Suprapubic skin (tissue), 4 donors: ENCODE data around the gene HPCAL1. TPM values are rescaled to one million over a fixed set of nuclear protein-coding genes. Genes with fewer than 3 reads are reported as not detected.

Source experiments
- DNase-seq, 2 donors: peaks; one replicate each; pipeline ENCODE4 v3.0.0-alpha.2; 2019; ENCODE audit warnings: low spot score in 2 of 2
- H3K27ac ChIP-seq: fragments of 200-600 bp; sonication (generic); one replicate; pipeline ENCODE4 v1.5.1; 2019
- H3K27me3 ChIP-seq: fragments of 200-600 bp; sonication (generic); one replicate; pipeline ENCODE4 v1.5.1; 2019
- H3K36me3 ChIP-seq: fragments of 200-600 bp; sonication (generic); one replicate; pipeline ENCODE4 v1.5.1; 2019
- H3K4me1 ChIP-seq: fragments of 200-600 bp; sonication (generic); one replicate; pipeline ENCODE4 v1.5.1; 2019
- H3K4me3 ChIP-seq: fragments of 200-600 bp; sonication (generic); one replicate; pipeline ENCODE4 v1.5.1; 2019; ENCODE audit warnings: mild to moderate bottlenecking
- H3K9me3 ChIP-seq: fragments of 200-600 bp; sonication (generic); one replicate; pipeline ENCODE4 v1.5.1; 2019
- EP300 ChIP-seq: sonication (generic); formaldehyde crosslinking; IDR thresholded peaks from one replicate; pipeline ENCODE4 v1.6.1; 2017; ENCODE audit warnings: antibody characterized with exemption
- POLR2A ChIP-seq, 2 donors: fragments of 450-650 bp; IDR thresholded peaks; one replicate each; pipeline ENCODE4 v1.6.1; 2017; ENCODE audit warnings: antibody characterized with exemption in 2 of 2, mild to moderate bottlenecking in 2 of 2, moderate library complexity in 2 of 2
- POLR2AphosphoS5 ChIP-seq, 3 donors: sonication (generic); formaldehyde crosslinking; IDR thresholded peaks; one replicate each; pipeline ENCODE4 v1.6.1; 2017; ENCODE audit warnings: antibody characterized with exemption in 3 of 3
- WGBS: methylation state at CpG from one replicate; pipeline ENCODE4 v1.1.5; 2018; 5-methylcytosine and 5-hydroxymethylcytosine counted together
- total RNA-seq, 4 donors: library from RNA; depleted of rRNA; stranded (reverse); fragments of >200 nt; gene quantifications; one replicate each; pipeline ENCODE4 v1.1.0, GENCODE V29; 2016
- TF ChIP-seq, protein P1 (sequence below), 2 donors: fragments of 200-600 bp in 1 of 2; fragments of 450-650 bp in 1 of 2; sonication (generic) in 1 of 2; IDR thresholded peaks; one replicate each; pipeline ENCODE4 v1.5.1; 2016 to 2019; ENCODE audit warnings: antibody characterized with exemption in 2 of 2, mild to moderate bottlenecking in 1 of 2, moderate library complexity in 1 of 2

Gene HPCAL1
- total RNA-seq, 4 donors from 2014 or later: 27.7 to 40.7 (median 35.3) TPM

DNA sequence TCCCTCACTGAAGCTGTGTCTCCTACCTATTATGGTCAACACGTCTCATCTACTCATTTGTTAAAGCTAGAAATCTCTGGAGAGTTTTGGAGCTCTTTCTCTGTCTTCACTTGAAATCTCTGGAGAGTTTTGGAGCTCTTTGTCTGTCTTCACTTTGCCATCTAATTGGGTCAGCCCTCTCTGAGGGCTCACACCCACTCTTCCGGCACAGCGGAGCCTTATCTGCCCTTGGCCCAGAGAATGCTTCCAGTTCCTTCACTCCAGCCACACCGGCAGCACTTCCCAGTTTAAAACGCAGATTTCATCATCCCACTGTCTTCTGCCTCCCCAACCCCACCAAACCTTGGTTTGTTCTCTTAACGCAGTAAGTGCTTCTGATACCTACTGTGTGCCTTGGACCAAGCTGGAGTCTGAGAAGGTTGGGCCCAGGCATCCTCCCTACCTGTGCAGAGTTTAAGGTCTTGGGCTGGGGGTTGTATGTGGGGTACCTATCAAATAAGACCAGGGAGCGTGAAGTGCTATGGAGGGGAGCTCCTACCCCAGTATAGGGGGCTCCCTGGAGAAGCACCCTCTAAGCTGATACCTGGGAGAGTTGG is 5.0 kb downstream of the HPCAL1 start:
- TF ChIP-seq EP300 (no peak), POLR2AphosphoS5 (IDR thresholded peaks at IDR 0.05) (no peak)
- H3K4me3 ChIP-seq: no peak overlapping the region
- peaks cover 33% of the 10 kb centered on the region for H3K4me1 ChIP-seq
- DNase-seq: no peak
- no peaks in the 10 kb centered on the region for H3K27me3 ChIP-seq
- H3K36me3 ChIP-seq: no peaks in the 10 kb centered on the region
- H3K9me3 ChIP-seq: no peaks in the 10 kb centered on the region
- H3K27ac ChIP-seq: no peak overlapping the region
- 79% methylated on average over 7 of the region's 7 CpGs for WGBS

DNA sequence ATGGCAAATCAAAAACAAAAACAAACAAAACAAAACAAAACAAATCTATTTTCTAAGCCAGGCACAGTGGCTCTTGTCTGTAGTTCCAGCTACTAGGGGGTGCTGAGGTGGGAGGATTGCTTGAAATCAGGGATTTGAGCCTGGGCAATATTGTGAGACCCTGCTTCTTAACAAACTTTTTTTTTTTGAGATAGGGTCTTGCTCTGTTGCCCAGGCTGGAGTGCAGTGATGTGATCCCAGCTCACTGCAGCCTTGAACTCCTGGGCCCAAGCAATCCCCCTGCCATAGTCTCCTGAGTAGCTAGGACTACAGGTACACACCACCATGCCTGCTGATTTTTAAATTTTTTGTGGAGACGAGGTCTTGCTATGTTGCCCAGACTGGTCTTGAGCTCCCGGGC is 6.2 kb downstream of the HPCAL1 start:
- Histone ChIP-seq H3K36me3 (no peaks in the 10 kb centered on the region), H3K4me3 (no peak overlapping the region), H3K27me3 (no peaks in the 10 kb centered on the region), H3K4me1 (peaks cover 27% of the 10 kb centered on the region), H3K27ac (no peak overlapping the region), H3K9me3 (no peaks in the 10 kb centered on the region)
- 93% methylated on average over 2 of the region's 2 CpGs for WGBS
- TF ChIP-seq, protein P1, sequence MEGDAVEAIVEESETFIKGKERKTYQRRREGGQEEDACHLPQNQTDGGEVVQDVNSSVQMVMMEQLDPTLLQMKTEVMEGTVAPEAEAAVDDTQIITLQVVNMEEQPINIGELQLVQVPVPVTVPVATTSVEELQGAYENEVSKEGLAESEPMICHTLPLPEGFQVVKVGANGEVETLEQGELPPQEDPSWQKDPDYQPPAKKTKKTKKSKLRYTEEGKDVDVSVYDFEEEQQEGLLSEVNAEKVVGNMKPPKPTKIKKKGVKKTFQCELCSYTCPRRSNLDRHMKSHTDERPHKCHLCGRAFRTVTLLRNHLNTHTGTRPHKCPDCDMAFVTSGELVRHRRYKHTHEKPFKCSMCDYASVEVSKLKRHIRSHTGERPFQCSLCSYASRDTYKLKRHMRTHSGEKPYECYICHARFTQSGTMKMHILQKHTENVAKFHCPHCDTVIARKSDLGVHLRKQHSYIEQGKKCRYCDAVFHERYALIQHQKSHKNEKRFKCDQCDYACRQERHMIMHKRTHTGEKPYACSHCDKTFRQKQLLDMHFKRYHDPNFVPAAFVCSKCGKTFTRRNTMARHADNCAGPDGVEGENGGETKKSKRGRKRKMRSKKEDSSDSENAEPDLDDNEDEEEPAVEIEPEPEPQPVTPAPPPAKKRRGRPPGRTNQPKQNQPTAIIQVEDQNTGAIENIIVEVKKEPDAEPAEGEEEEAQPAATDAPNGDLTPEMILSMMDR (IDR thresholded peaks at IDR 0.05): no peak
- no peak for TF ChIP-seq EP300
- no peak for TF ChIP-seq POLR2AphosphoS5 (IDR thresholded peaks at IDR 0.05)
- TF ChIP-seq POLR2A (IDR thresholded peaks at IDR 0.05): no peak
- DNase-seq: no peak

DNA sequence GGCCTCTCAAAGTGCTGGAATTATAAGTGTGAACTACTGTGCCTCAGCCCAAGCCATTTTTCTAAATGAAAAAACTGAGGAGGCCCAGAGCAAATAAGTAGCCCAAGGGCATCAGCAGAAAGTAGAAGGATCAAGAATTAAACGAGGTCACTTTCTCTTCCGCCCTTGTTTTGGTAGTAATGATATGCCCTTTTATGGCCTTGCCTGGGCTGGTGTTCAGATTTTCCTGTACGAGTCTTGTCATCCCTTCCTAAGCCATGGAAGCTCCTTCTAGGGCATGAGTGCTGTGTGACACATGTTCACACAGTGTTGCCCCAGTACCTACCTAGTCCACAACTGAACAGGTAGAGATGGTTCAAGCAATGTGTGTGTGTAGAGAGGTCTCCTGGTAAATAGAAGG is 6.6 kb downstream of the HPCAL1 start:
- Histone ChIP-seq H3K9me3 (no peaks in the 10 kb centered on the region), H3K36me3 (no peaks in the 10 kb centered on the region), H3K27me3 (no peaks in the 10 kb centered on the region), H3K4me3 (no peak overlapping the region), H3K4me1 (peaks cover 23% of the 10 kb centered on the region), H3K27ac (no peak overlapping the region)
- no peak for DNase-seq
- 49% methylated on average over 3 of the region's 3 CpGs for WGBS
- TF ChIP-seq EP300: no peak
- no peak for TF ChIP-seq POLR2A (IDR thresholded peaks at IDR 0.05)
- TF ChIP-seq, protein P1 (IDR thresholded peaks at IDR 0.05): no peak
- TF ChIP-seq POLR2AphosphoS5 (IDR thresholded peaks at IDR 0.05): no peak

DNA sequence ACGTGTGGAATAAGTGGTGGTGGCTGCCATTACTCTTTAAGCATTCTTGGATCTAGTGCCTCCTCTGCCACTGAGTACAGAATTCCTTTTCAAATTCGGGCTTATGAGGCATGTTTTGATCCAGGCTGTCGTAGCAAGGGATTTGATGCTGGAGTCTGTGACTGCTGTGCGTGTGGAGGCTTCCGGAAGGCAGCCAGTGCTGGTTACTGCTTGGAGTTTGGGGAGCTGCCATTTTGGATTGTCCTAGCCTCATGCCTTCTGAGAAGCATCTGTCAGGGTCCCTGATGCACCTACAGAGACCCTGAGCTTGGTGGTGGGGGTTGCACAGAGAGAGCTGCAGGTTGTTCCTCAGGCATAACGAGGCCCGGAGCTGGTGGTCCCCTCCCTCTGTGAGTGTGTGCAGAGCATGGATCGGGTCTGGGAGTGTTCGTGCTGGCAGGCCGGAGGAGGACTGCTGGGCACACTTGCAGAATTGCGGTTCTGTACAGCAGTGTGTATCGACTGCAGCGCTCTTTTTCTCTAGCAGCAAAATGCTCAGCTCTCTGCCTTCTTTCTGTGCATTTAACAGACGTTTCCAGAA is 7.7 kb downstream of the HPCAL1 start:
- H3K27me3 ChIP-seq: no peaks in the 10 kb centered on the region
- no peaks in the 10 kb centered on the region for H3K9me3 ChIP-seq
- no peak overlapping the region for H3K4me3 ChIP-seq
- DNase-seq: no peak
- 87% methylated on average over 14 of the region's 14 CpGs for WGBS
- H3K27ac ChIP-seq: no peak overlapping the region
- peaks cover 12% of the 10 kb centered on the region for H3K4me1 ChIP-seq
- TF ChIP-seq, protein P1 (IDR thresholded peaks at IDR 0.05): no peak
- TF ChIP-seq EP300 (no peak), POLR2AphosphoS5 (IDR thresholded peaks at IDR 0.05) (no peak), POLR2A (IDR thresholded peaks at IDR 0.05) (no peak)
- H3K36me3 ChIP-seq: no peaks in the 10 kb centered on the region

DNA sequence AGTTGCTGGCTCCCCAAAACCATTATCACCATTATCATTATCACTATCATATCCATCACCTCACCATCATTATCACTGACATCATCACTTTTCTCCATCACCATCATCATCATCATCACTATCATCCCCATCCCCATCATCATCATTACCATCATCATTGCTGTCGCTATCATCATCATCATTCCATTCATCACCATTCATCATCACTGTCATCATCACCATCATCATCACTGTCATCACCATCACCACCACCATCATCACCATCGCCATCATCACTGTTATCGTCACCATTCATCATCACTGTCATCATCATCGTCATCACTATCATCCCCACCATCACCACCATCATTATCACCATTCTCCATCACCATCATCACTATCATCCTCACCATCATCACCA is 9.0 kb downstream of the HPCAL1 start:
- Histone ChIP-seq H3K4me1 (peaks cover 4% of the 10 kb centered on the region), H3K27me3 (no peaks in the 10 kb centered on the region), H3K4me3 (no peak overlapping the region), H3K9me3 (no peaks in the 10 kb centered on the region), H3K27ac (no peak overlapping the region), H3K36me3 (no peaks in the 10 kb centered on the region)
- 72% methylated on average over 4 of the region's 4 CpGs for WGBS
- TF ChIP-seq EP300 (no peak), POLR2AphosphoS5 (IDR thresholded peaks at IDR 0.05) (no peak), POLR2A (IDR thresholded peaks at IDR 0.05) (no peak)
- TF ChIP-seq, protein P1 (IDR thresholded peaks at IDR 0.05): no peak
- no peak for DNase-seq
